Stimulated activated CD4-positive, alpha-beta T cell treated with anti-CD3 and anti-CD28 coated beads, Interleukin-15, amount 100 ng/mL, for 48 hours (primary cell): ENCODE measurements around the gene PRSS57.
"Not testable (repeated sequence)": the region's sequence is repeated elsewhere in the genome, so short reads cannot be mapped to it uniquely, and the experiment has no call there.

Experiments used
- DNase-seq, 2 donors: peaks; one replicate each; pipeline ENCODE4 v3.0.0-alpha.2; 2020; ENCODE audit warnings: low read depth in 2 of 2

The PRSS57 gene

DNA sequence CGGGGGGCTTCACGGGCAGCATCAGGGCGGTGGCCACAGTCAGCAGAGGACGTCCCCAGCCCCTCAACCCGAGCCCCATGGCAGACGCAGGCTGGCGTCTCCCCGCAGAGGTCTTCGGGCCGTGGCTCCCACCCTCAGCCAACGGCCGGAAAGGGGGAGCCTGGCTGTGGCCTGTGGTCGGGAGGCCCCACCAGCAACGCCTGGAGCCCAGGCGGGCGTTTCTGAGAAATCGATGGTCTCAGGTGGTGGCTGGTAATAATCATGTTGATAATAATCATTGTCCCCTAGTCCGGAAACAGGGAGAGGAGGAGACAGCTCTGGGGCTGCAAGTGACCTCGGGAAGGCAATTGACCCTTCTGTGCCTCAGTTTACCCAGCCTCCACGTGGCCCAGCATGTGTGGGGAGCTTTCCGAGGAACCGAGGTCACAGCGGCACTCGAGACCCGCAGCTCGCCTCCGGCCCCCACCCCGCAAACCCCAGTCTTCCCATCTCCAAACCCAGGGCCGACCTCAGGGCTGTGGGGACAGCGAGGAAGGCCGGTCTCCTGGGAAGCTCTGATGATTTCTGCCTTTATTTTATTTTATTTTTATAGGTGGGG, at the start of gene PRSS57:
Gene PRSS57, minus strand, starts transcription at position 101 of the 598 bp plus-strand sequence. Its CDS starts 22 bp downstream, at position 79.
- no peak for DNase-seq

DNA sequence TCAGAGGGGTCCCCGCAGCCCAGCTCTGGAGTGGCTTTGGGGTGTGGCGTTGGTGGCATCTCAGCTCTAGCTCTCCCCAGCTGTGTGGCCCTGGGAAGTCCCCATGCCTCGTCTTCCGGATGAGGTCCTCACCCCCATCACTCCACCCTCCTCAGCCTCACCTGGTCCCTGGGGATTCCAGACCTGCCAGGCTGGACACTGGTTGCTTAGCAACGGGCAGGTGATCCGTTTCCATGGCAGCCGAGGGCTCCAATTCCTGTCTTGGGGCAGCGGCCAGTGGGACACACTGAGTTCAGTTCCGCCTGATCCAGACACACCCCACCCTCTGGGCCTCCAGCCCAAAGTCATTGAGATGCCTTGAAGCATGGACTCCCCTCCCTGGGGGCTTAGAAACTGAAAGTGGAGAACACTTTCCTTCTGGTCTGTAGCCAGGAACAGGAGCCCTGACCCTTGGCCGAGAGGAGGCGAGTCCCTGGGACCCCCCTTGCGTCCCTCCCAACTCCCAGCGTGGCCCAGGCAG, 48.0 kb upstream of the PRSS57 start:
- DNase-seq: no peak

DNA sequence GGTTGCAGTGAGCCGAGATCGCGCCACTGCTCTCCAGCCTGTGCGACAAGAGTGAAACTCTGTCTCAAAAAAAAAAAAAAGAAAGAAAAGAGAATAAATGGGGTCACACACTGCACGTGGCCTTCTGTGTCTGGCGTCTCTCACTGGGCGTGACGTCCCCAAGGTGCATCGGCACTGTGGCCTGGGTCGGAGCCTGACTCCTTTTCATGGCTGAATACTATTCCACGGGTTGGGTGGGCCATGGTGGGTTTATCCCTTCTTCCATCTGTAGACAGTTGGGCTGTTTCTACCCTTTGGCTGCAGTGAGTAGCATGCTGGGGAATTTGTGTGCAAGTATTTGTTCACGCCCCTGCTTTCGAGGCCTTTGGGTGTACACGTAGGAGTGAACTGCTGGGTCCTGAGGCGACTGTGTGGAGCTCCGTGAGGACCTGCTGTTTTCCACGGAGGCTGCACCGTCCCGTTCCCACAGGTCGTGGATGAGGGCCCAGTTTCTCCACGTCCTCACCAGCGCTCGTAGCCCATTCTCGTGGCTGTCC, 47.4 kb upstream of the PRSS57 start:
- DNase-seq: no peak

DNA sequence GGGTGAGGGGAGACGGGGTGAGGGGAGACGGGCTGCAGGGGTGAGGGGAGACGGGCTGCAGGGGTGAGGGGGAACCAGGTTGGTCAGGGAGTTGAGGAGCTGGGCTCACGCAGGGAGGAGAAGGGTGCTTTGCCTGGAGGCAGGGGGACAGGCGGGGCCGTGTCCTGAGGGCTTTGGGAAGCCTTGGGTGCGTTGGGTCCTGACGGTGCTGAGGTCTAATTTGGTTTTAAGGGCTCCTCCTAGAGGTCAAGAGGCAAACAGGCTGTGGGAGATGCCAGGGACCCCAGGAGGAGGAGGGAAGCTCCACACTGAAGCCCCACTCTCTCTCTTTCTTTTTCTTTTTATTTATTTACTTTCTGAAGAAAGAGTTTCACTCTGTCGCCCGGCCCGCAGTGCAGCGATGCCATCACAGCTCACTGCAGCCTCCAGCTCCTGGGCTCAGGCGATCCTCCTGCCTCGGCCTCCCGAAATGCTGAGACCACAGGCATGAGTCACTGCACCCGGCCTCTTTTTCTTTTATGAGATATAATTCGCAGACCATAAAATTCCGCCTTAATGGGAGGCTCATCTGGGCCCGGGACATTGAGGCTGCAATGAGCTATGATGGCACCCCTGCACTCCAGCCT, 46.4 kb upstream of the PRSS57 start:
- no peak for DNase-seq

DNA sequence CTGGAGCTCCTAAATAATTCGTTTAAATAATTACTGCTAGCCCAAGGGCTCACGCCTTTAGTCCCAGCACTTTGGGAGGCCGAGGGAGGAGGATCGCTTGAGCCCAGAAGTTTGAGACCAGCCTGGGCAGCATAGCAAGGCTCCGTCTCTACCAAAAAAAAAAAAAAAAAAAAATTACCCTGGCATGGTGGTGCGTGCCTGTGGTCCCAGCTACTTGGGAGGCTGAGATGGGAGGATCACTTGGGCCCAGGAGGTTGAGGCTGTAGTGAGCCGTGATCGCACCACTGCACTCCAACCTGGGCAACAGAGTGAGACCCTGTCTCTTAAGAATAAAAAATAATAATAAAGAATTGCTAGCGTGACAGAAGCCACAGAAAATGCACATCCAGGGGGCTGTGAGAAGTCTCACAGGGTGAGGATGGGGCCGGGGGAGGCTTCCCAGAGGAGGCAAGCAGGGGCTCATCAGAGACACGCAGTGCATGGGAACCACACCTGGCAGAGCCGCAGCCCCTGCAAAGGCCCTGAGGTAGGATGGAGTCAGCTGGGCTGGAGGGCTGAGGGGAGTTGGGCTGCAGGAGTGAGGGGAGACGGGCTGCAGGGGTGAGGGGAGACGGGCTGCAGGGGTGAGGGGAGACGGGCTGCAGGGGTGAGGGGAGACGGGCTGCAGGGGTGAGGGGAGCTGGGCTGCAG, 45.7 kb upstream of the PRSS57 start:
- not testable (repeated sequence) for DNase-seq

DNA sequence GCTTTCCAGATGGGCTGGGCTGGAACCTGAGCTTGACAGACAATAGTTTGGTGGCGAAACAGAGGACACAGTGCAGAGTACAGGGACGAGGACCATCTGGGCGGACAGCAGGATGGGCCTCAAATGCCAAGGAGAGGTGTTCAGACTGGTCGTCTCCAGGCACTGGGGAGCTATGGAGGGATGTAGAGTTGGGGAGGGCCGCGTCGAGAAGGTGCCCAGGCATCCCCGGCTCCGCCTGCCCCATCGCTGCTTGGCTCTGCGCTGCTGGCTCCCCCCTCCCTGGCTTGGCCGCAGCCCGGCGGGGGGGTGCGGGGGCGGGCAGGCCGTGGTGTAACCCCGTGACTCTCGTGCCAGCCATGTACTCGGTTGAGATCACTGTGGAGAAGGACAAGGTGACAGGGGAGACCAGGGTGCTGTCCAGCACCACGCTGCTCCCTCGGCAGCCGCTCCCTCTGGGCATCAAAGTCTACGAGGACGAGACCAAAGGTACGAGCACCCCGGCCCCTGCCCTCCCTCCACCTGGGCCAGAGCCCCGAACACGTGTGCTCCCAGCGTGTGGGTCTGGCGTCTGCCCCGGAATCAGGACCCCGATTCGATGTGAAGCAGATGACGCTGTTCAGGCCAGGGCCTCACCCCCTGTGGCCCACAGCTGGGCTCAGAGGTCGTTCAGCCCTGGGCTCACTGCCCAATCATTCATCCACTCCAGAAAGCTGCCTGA, 44.9 kb upstream of the PRSS57 start:
- DNase-seq: no peak

DNA sequence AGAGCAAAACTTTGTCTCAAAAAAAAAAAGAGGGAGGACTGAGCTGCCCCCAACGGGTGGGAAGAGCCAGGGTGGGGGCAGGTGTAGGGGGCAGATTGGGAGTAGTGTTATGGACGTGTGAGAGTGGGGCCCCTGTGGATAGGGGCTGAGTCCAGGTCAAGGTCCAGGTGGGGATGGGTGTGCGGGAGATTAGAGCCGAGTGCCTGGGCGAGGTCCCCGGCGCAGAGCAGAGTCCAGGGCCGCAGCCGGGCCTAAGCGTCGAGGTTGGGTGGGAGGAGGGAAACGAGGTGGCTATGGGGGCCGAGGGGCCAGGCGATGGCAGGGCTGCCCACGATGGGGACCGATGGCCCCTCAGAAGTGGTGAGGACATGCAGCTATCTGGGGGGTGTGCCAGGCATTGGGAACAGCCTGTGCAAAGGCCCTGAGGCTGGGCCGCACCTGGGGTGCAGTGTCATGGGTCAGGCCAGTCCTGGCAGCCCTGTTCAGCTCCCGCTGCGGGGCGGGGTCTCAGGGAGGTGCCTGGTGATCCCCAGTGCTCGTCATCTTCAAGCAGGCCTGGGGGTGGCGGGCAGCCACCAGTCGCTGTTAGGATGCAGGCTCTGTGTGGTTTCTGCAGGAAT, 43.4 kb upstream of the PRSS57 start:
- no peak for DNase-seq

DNA sequence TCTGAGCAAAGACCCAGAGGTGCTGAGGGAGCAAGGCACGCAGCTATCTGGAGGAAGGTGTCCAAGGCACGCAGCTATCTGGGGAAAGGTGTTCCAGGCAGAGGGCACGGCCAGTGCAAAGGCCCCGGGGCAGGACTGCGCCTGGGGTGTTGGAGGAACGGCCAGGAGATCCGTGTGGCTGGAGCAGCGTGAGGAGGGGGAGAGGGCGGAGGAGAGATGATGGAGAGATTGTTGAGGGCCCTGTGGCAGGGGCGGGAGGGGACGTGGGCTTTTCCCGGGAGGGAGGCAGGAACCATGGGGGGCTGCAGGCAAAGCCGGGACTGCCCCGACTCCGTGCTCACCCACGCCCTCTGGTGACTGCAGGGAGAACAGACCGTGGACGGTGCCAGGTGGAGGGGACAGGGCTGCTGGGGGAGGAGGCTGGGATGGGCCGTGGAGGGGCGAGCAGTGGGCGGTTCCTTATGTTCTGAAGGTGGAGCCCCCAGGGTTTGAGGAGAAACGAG, 42.4 kb upstream of the PRSS57 start:
- DNase-seq: peak; percentile 21 to 42

DNA sequence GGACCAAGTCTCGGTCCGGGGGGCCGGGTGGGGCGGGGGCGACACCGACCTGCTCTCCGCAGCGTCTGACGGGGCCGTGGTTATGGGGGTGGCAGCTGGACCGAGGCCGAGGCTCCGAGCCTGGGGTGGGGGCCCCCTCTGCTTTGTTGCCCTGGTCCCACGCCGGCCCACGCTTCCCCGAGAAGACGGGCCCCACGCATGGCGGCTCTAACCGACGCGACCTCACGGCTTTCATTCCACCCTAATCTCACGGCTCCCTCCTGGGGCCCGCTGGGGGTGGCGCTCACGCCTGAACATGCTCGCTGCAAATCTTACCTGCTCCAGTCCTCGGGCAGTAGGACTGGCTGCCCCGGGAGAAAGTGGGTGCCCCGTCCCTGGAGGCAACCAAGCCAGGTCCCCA, 40.9 kb upstream of the PRSS57 start:
- DNase-seq: no peak

DNA sequence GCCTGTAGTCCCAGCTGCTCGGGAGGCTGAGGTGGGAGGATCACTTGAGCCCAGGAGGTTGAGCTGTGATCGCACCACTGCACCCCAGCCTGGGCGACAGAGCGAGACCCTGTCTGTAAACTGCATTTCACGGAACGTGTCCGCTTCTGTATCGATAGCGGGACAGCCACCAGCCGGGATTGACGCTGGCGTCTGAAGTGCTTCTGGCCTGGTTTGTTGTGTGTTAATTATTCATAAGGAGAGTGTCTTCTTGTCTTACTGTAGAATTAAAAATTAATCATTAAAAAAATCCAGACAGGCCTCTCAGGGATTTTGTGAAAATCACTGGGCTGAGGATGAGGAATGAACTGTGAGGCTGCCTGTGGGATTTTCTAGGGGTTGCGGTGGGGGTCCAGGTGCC, 39.5 kb upstream of the PRSS57 start:
- DNase-seq: no peak

DNA sequence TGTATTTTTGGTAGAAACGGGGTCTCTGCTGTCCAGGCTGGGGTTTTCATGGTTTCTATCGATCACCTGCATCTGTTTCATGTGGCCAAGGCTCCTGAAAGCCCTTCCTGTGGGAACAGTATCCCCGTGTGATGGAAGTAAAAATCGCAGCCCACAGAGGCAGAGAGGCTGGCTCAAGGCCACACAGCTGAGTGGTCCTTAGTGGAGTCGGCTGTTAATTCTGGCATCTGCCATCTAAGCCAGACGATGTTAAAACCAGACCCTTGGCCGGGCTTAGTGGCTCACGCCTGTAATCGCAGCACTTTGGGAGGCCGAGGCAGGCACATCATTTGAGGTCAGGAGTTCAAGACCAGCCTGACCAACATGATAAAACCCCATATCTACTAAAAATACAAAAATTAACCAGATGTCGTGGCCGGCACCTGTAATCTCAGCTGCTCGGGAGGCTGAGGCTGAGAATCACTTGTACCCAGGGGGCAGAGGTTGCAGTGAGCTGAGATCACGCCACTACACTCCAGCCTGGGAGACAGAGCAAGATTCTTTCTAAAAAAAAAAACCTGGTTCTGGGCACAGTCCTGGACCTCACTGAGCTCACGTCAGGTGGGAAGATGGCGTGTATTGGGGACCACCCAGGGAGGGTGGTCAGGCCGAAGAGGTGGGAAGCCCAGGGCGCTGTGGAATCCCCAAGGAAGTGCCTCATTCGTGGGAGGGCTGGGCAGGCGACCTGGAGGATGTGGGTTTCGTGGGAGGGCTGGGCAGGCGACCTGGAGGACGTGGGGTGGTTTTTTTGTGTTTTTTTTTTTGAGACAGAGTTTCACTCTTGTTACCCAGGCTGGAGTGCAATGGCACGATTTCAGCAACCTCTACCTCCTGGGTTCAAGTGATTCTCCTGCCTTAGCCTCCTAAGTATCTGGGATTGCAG, 37.2 kb upstream of the PRSS57 start:
- no peak for DNase-seq

DNA sequence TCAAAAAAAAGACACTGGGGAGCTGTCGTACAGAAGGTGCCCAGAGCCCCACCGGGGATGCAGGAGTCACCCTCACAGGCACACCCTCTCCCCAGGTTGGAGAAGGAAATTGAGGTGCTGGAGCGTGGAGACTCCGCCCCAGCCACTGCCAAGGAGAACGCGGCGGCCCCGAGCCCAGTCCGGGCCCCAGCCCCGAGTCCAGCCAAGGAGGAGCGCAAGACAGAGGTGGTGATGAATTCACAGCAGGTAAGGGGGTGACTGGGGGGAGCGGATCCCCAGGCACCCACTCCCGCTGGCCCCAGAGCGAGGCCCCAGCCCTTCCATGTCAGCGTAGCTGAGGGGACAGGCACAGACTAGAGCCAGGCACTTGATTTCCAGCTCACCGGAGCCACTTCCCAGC, 35.7 kb upstream of the PRSS57 start:
- no peak for DNase-seq

DNA sequence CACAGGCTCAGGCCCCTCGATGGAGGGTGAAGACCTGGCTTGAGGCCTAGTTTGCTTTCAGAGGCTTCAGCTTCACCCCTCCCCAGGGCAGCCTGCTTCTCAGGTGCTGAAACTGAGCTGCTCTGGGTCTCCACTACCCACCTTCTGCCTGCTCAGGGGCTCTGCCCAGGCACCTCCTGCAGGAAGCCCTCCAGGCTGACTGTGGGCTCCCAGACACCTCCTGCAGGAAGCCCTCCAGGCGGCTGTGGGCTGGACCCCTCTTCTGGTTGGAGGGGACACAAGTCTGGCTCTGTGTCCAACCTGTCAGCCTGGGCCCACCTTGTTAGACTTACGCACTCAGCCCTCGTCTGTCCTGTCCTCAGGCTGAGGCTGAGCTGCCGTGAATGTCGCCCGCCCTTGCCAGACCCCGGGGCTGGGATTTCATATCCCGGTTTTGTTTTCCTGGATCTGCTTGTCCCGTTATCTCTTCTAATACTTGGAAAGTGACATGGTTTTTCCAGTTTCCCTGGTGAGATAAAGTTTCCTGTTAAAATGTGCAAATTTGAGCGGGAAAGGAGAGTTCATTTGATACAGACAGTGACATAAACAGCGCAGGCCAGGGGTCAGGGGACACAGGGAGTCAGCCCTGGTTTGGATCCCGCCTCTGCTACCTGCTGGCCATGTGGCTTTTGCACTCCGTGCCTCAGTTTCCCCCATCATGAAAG, 34.9 kb upstream of the PRSS57 start:
- no peak for DNase-seq

DNA sequence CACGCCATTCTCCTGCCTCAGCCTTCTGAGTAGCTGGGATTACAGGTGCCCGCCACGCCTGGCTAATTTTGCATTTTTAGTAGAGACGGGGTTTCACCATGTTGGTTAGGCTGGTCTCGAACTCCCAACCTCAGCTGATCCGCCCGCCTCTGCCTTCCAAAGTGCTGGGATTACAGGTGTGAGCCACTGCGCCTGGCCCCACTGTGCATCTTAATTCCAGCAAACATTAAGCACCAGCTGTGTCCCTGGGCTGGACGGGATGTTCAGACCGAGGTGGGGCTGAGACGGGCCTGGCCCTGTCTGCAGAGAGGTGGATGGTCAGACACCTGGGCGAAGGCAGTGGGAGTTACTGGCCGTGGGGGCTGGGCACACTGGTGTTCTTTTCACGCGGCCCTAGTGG, 34.3 kb upstream of the PRSS57 start:
- not testable (repeated sequence) for DNase-seq

DNA sequence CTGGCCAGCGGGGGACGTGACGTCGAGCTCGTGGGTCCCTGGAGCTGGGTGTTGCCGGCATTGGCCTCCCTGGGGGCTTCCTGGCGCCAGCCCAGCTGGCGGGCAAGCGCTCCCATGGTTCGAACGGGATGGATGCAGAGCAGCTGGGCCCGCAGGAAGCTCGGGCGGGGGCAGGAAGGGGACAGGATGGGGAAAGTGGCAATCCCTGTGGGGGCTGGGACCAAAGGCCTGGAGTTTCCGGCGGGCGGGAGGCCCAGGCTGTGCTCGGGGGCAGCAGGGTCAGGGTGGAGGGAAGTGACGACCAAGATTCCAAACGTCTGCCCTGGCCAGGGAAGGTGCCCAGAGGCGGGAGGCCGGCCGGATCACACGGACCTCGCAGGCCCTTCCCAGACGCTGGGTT, 32.8 kb upstream of the PRSS57 start:
- no peak for DNase-seq

DNA sequence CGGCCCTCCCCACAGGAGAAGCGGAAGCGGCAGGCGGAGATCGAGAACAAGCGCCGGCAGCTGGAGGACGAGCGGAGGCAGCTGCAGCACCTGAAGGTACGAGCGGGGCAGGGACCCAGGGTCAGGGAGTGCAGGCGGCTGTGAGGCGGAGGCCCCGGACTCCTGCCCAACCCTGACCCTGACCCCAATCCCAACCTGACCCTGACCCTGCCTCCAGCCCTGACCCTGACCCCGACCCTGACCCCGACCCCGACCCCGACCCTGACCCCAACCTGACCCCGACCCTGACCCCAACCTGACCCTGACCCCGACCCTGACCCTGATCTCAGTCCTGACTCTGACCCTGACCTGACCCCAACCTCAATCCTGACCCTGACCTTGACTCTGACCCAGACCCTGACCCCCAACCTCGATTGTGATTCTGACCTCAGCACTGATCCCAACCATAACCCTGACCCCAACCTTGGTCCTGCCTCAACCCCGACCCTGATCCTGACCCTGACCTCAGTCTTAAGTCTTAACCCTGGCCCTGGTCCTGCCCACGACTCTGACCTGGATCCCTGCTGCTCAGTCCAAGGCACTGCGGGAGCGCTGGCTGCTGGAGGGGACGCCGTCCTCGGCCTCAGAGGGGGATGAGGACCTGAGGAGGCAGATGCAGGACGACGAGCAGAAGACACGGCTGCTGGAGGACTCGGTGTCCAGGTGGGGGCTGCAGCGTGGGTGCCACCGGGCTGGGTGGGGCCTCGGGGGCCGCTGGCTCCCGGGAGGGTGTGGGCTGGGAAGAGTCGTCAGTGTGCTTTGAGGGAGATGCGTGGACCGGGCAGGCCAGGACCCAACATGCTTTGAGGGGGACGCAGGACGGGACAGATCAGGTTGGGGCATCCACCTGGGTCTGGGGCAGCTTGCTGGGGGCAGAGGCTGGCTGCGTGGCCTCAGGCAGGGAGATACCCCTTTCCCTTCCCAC, 32.0 kb upstream of the PRSS57 start:
- no peak for DNase-seq

DNA sequence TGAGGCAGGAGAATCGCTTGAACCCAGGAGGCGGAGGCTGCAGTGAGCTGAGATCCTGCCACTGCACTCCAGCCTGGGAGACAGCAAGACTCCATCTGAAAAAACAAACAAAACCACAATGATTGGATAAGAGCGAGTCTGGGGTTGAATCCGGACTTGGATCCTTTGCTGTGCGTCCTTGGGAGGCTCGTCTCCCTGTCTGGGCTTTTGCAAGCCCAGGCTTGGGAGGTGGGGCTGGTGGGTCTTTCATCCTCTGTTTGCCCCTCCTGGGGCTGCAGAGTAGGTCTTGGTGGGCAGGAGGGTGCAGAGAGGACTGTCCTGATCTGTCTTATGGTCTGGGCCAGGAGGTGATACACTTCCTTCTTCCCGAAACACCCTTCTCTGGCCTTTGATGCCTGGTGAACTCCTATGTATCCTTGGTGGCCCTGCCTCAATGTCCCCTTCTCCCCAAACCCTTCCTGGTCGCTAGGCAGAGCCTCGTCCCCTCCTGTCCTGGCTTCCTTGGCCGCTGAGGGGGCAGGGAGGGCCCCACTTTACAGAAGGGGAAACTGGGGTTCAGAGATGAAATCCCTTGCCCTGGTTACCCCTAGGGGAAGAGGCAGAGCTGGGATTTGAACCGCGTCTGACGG, 30.3 kb upstream of the PRSS57 start:
- no peak for DNase-seq

DNA sequence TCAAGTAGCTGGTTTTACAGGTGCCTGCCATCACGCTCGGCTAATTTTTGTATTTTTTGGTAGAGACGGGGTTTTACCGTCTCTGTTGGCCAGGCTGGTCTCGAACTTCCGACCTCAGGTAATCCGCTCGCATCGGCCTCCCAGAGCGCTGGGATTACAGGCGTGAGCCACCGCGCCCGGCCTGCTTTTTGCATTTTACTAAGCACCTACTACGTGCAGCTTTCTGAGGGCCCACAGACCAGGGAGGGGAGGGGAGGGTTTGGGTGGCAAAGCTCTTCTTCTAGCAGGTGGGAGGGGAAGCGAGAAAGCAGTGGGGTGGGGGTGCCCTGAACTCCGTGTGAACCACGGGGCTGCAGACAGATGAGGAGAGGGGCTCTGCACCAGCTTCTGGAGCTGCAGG, 28.5 kb upstream of the PRSS57 start:
- no peak for DNase-seq
